SK-N-SH (cell line): ENCODE measurements around the gene LRRC75A. TPM values are rescaled to one million over a fixed set of nuclear protein-coding genes. Genes with fewer than 3 reads are reported as not detected.
"Not testable (repeated sequence)": the region's sequence is repeated elsewhere in the genome, so short reads cannot be mapped to it uniquely, and the experiment has no call there.

Source experiments
- CTCF ChIA-PET: fragments of 300-600, 350-600 bp; formaldehyde crosslinking; extraction: SDS; loops from one replicate; lab custom pipeline; 2021; lab: Yijun Ruan, JAX
- POLR2A ChIA-PET: fragments of 350-600 bp; sonication (Branson Sonifier 250); formaldehyde crosslinking; extraction: SDS; loops from one replicate; lab custom pipeline; 2020; ENCODE audit warnings: antibody characterized with exemption, inconsistent platforms; lab: Yijun Ruan, JAX
- DNase-seq: peaks from one replicate; pipeline ENCODE4 v3.0.0; 2012
- H2AFZ ChIP-seq: fragments of 200-600 bp; sonication (generic); 2 replicates; pipeline ENCODE4 v1.8.1; 2016; ENCODE audit warnings: antibody characterized with exemption, mild to moderate bottlenecking, low read depth
- H3F3A ChIP-seq: fragments of 200-600 bp; sonication (generic); replicated peaks from 2 replicates; pipeline ENCODE3; 2016; ENCODE audit warnings: antibody characterized with exemption, mild to moderate bottlenecking; ENCODE audit not compliant: insufficient read depth
- H3K27ac ChIP-seq, 2 experiments: fragments of 200-500 bp in 1 of 2; fragments of 200-600 bp in 1 of 2; sonication (Bioruptor generic) in 1 of 2; sonication (generic), shearing (Covaris generic) in 1 of 2; 2 replicates each; pipeline versions ENCODE4 v1.5.1 to v1.6.1; 2014 to 2016; ENCODE audit warnings: low read depth in 2 of 2, inconsistent platforms in 1 of 2, low read length in 1 of 2, mild to moderate bottlenecking in 1 of 2, mixed read lengths in 1 of 2
- H3K27me3 ChIP-seq: fragments of 200-600 bp; sonication (generic), shearing (Covaris generic); 2 replicates; pipeline ENCODE4 v1.6.1; 2016; ENCODE audit warnings: mixed run types; ENCODE audit not compliant: insufficient read depth
- H3K36me3 ChIP-seq, 2 experiments: fragments of 200-500 bp in 1 of 2; fragments of 200-600 bp in 1 of 2; sonication (Bioruptor generic) in 1 of 2; sonication (generic) in 1 of 2; replicated peaks in 1 of 2; 2 replicates each; pipeline versions ENCODE3 to v1.5.1; 2014 to 2016; ENCODE audit warnings: low read length in 1 of 2, mild to moderate bottlenecking in 1 of 2; ENCODE audit not compliant: insufficient read depth in 2 of 2, control insufficient read depth in 1 of 2
- H3K4me1 ChIP-seq, 2 experiments: fragments of 200-500 bp in 1 of 2; fragments of 200-600 bp in 1 of 2; sonication (Bioruptor generic) in 1 of 2; sonication (generic), shearing (Covaris generic) in 1 of 2; 2 replicates each; pipeline versions ENCODE4 v1.5.1 to v1.6.1; 2014 to 2016; ENCODE audit warnings: low read depth in 1 of 2, low read length in 1 of 2, mixed run types in 1 of 2; ENCODE audit not compliant: insufficient read depth in 2 of 2, control insufficient read depth in 1 of 2
- H3K4me2 ChIP-seq: fragments of 200-600 bp; sonication (generic), shearing (Covaris generic); 2 replicates; pipeline ENCODE4 v1.6.1; 2017; ENCODE audit warnings: mixed run types
- H3K4me3 ChIP-seq, 2 experiments: fragments of 200-500 bp in 1 of 2; fragments of 200-600 bp in 1 of 2; sonication (Bioruptor generic) in 1 of 2; sonication (generic), shearing (Covaris generic) in 1 of 2; 2 replicates each; pipeline versions ENCODE4 v1.5.1 to v1.8.1; 2014 to 2016; ENCODE audit warnings: low read depth in 2 of 2, inconsistent platforms in 1 of 2, low read length in 1 of 2, mild to moderate bottlenecking in 1 of 2, mixed read lengths in 1 of 2, moderate library complexity in 1 of 2
- H3K79me2 ChIP-seq: fragments of 200-600 bp; sonication (generic); 2 replicates; pipeline ENCODE4 v1.8.1; 2017; ENCODE audit warnings: mild to moderate bottlenecking; ENCODE audit not compliant: insufficient read depth
- H3K9ac ChIP-seq: fragments of 200-600 bp; sonication (generic); 2 replicates; pipeline ENCODE4 v1.6.1; 2017; ENCODE audit warnings: mixed run types
- H3K9me2 ChIP-seq: fragments of 200-600 bp; sonication (generic); 2 replicates; pipeline ENCODE4 v1.6.1; 2017; ENCODE audit warnings: mixed run types
- H3K9me3 ChIP-seq: fragments of 200-600 bp; sonication (generic); 2 replicates; pipeline ENCODE4 v1.6.1; 2017; ENCODE audit warnings: mixed run types, mild to moderate bottlenecking, moderate library complexity
- H4K20me1 ChIP-seq: fragments of 200-600 bp; sonication (generic); 2 replicates; pipeline ENCODE4 v1.6.1; 2017; ENCODE audit warnings: mild to moderate bottlenecking, mixed run types; ENCODE audit not compliant: insufficient read depth
- USF1 ChIP-seq: IDR thresholded peaks from 2 replicates; pipeline ENCODE4 v1.4.0; 2012; ENCODE audit warnings: low read depth, borderline replicate concordance
- WGBS: methylation state at CpG from one replicate; pipeline ENCODE4 v1.1.6; 2017; ENCODE audit warnings: low lambda C conversion rate; 5-methylcytosine and 5-hydroxymethylcytosine counted together
- polyA plus RNA-seq, 3 experiments: library from polyadenylated mRNA; depleted of rRNA; stranded (reverse); fragments of >200 nt; gene quantifications; 2 replicates each; pipeline ENCODE4 v1.2.3, GENCODE V29; 2012
- small RNA-seq, 7 experiments: library from RNA; depleted of rRNA; stranded (forward); fragments of <200 nt; gene quantifications; one replicate each; pipeline ENCODE3, GENCODE V24; 2012

The LRRC75A gene
- polyA plus RNA-seq, 1 of the 3 experiments (the other 2 are of a cell fraction) = 1.2 TPM

DNA sequence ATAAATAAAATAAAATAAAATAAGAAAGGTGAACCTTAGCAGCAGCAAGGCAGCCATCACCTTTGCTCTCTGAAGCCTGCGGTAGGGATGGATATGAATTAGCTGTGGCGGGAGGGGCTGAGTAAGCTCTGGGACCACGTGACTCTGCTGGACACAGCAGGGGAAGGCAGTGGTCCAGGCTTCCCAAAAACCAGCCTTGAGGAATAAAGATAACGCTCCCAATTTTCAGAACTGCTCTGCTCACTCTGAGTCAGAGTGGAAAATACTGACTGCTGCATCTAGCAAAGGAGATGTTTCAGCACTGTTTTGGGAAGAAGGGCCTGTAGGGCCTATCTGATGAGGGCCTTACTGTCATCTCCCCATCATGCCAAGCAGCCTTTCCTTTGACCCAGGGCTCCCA is 96.1 kb downstream of the LRRC75A start:
- DNase-seq = not testable (repeated sequence)
- ChIA-PET POLR2A (interaction anchor here (0.6 kb wide), 1 partner anchor 43 kb away, joined by 3 read pairs; no protein-coding TSS in a partner anchor), CTCF (interaction anchor here (1.5 to 3.0 kb wide), 2 partner anchors 32 to 43 kb away, joined by 4 to 7 read pairs; partner anchors contain the start of gene CENPV)

GRCh38 chr17:16392491-16392890 is 99.5 kb downstream of the LRRC75A start:
- POLR2A ChIA-PET = interaction anchor here (1.6 kb wide), 1 partner anchor 12 kb away, joined by 4 read pairs; the partner anchor contains the start of gene UBB
- CTCF ChIA-PET = not testable (repeated sequence)
- 93% methylated on average over 11 of the region's 11 CpGs for WGBS

More for the DNA sequence above, 96.1 kb downstream of the LRRC75A start:
- not testable (repeated sequence) for H3K27me3 ChIP-seq, H3K79me2 ChIP-seq, H3F3A ChIP-seq, H3K36me3 ChIP-seq, H3K4me3 ChIP-seq, H3K9ac ChIP-seq, H4K20me1 ChIP-seq, H3K9me3 ChIP-seq, H3K9me2 ChIP-seq, H3K4me2 ChIP-seq
- TF ChIP-seq USF1 = peak; percentile 15; the same call in 1 of the 2 replicates
- WGBS = 74% methylated on average over 4 of the region's 4 CpGs
- Histone ChIP-seq H3K4me1 (peaks cover 0 to 12% of the 10 kb centered on the region in 2 experiments; a peak in 2 of 4 replicates), H2AFZ (0 out of 2 replicates have a peak overlapping the region, but pooled peaks have one; percentile 29), H3K27ac (peak overlapping the region in 1 of 2 experiments; percentile 29; a peak in 1 of 4 replicates)

More at GRCh38 chr17:16392491-16392890, 99.5 kb downstream of the LRRC75A start:
- H3K4me2 ChIP-seq, H3K9me2 ChIP-seq, H3K4me3 ChIP-seq, H3K9ac ChIP-seq, H3K27ac ChIP-seq, H4K20me1 ChIP-seq, H3K36me3 ChIP-seq, H3K27me3 ChIP-seq, H3K4me1 ChIP-seq, H3F3A ChIP-seq, H3K9me3 ChIP-seq, H2AFZ ChIP-seq, H3K79me2 ChIP-seq, DNase-seq: not testable (repeated sequence)

Small RNAs within 50 kb of the gene (small RNA-seq; reads per million reads assigned to genes)
- gene SNORD49A (0 reads per million in 7 experiments), gene SNORD65 (0 reads per million in 7 experiments)

Other genes starting within 250 kb of the LRRC75A start
- 92.3 and 97.7 TPM in 2 replicates for gene CENPV, start 138.7 kb downstream of the LRRC75A start, polyA plus RNA-seq (2012; rRNA removed)
- 2,465 and 2,693 TPM in 2 replicates for gene UBB, start 111.1 kb downstream of the LRRC75A start, polyA plus RNA-seq (2012; rRNA removed)
- 10.5 and 11.0 TPM in 2 replicates for gene TRPV2, start 76.6 kb downstream of the LRRC75A start, polyA plus RNA-seq (2012; rRNA removed)
- gene ZNF287, start 77.0 kb upstream of the LRRC75A start, polyA plus RNA-seq (2012; rRNA removed) = 6.1 and 6.6 TPM in 2 replicates
- gene ZNF624, start 161.7 kb upstream of the LRRC75A start, polyA plus RNA-seq (2012; rRNA removed) = 0.92 and 0.93 TPM in 2 replicates
- 0.02 and 0.03 TPM in 2 replicates for gene CCDC144A, start 198.0 kb upstream of the LRRC75A start, polyA plus RNA-seq (2012; rRNA removed)